ENCODE measurements around the gene PERCC1.
"Not testable (repeated sequence)": the region's sequence is repeated elsewhere in the genome, so short reads cannot be mapped to it uniquely, and the experiment has no call there.

The PERCC1 gene

GRCh38 chr16:1470481-1471251, 39.8 kb downstream of the PERCC1 start:
- DNase-seq, result no peak

- no peak for DNase-seq
Measured at GRCh38 chr16:1471569-1472194, 40.8 kb downstream of the PERCC1 start.

- DNase-seq, result no peak
Measured at GRCh38 chr16:1472974-1473373, 42.1 kb downstream of the PERCC1 start.

- DNase-seq, result no peak
Measured at GRCh38 chr16:1474082-1474795, 43.4 kb downstream of the PERCC1 start.

GRCh38 chr16:1474796-1475551, 44.1 kb downstream of the PERCC1 start, which contains the start of gene CLCN7:
CLCN7 (minus strand) TSS chr16:1475028; CDS start chr16:1474974, 54 bp downstream.
- DNase-seq, result peak; percentile 37

- no peak for DNase-seq
Measured at GRCh38 chr16:1475552-1476114, 44.8 kb downstream of the PERCC1 start.

GRCh38 chr16:1477033-1477432, 46.2 kb downstream of the PERCC1 start:
- no peak for DNase-seq

GRCh38 chr16:1478937-1479336, 48.1 kb downstream of the PERCC1 start:
- DNase-seq, result not testable (repeated sequence)

- no peak for DNase-seq
Measured at GRCh38 chr16:1481906-1482835, 51.3 kb downstream of the PERCC1 start.
